CD4-positive, alpha-beta T cell treated with Interleukin-6 for 4 hours (primary cell): ENCODE data around the gene C19orf25.
"Not testable (repeated sequence)": the region's sequence is repeated elsewhere in the genome, so short reads cannot be mapped to it uniquely, and the experiment has no call there.

Experiments used
- DNase-seq: peaks from one replicate; pipeline ENCODE4 v3.0.0-alpha.2; 2020; ENCODE audit warnings: mixed read lengths

The C19orf25 gene

GRCh38 chr19:1445932-1446712, 32.9 kb downstream of the C19orf25 start:
- no peak for DNase-seq

GRCh38 chr19:1445185-1445931, 33.7 kb downstream of the C19orf25 start:
- peak; percentile 79 for DNase-seq

- DNase-seq = no peak
These were observed 37.2 kb downstream of the C19orf25 start for GRCh38 chr19:1441677-1442438.

GRCh38 chr19:1441022-1441426, 38.0 kb downstream of the C19orf25 start:
- DNase-seq = no peak

- no peak for DNase-seq
These were observed 38.6 kb downstream of the C19orf25 start for GRCh38 chr19:1440418-1440801.

GRCh38 chr19:1439525-1440417, 39.2 kb downstream of the C19orf25 start:
- DNase-seq = not testable (repeated sequence)

- no peak for DNase-seq
These were observed 40.1 kb downstream of the C19orf25 start for GRCh38 chr19:1438933-1439354.

GRCh38 chr19:1438035-1438932, 40.7 kb downstream of the C19orf25 start, which contains the start of gene RPS15:
Gene RPS15 (plus strand): TSS chr19:1438396. CDS start chr19:1438426, 30 bp downstream.
- peak; percentile 97 for DNase-seq

GRCh38 chr19:1437609-1438008, 41.4 kb downstream of the C19orf25 start:
- no peak for DNase-seq

- no peak for DNase-seq
These were observed 43.5 kb downstream of the C19orf25 start for GRCh38 chr19:1435378-1435989.

- DNase-seq = no peak
These were observed 44.4 kb downstream of the C19orf25 start for GRCh38 chr19:1434577-1435060.

GRCh38 chr19:1434040-1434366, 45.0 kb downstream of the C19orf25 start:
- no peak for DNase-seq

GRCh38 chr19:1433119-1434039, 45.6 kb downstream of the C19orf25 start:
- DNase-seq = no peak

- DNase-seq = no peak
These were observed 46.5 kb downstream of the C19orf25 start for GRCh38 chr19:1432507-1432887.

- no peak for DNase-seq
These were observed 47.1 kb downstream of the C19orf25 start for GRCh38 chr19:1431759-1432506.

- DNase-seq = no peak
These were observed 48.8 kb downstream of the C19orf25 start for GRCh38 chr19:1430246-1430645.

GRCh38 chr19:1429750-1430149, 49.3 kb downstream of the C19orf25 start:
- DNase-seq = no peak

- DNase-seq = no peak
These were observed 50.1 kb downstream of the C19orf25 start for GRCh38 chr19:1428738-1429391.
